GM12864 (cell line): ENCODE data around the gene C19orf67.
"Not testable (repeated sequence)": the region's sequence is repeated elsewhere in the genome, so short reads cannot be mapped to it uniquely, and the experiment has no call there.

Source experiments
- DNase-seq: peaks from one replicate; pipeline ENCODE4 v3.0.0-alpha.2; 2011; ENCODE audit warnings: low read depth
- H3K4me3 ChIP-seq: 2 replicates; pipeline ENCODE4 v1.5.1; 2011; ENCODE audit warnings: mild to moderate bottlenecking, low read depth, low read length, control low read depth
- CTCF ChIP-seq: IDR thresholded peaks from 2 replicates; pipeline ENCODE4 v1.5.1; 2011; ENCODE audit warnings: low read depth, mild to moderate bottlenecking, moderate library complexity, low read length, control low read depth, inconsistent platforms; ENCODE audit errors: missing control alignments

The C19orf67 gene

GRCh38 chr19:14051980-14052379 lies 33.6 kb downstream of the C19orf67 start:
- TF ChIP-seq CTCF, result no peak
- no peak overlapping the region for H3K4me3 ChIP-seq
- DNase-seq, result no peak

- not testable (repeated sequence) for H3K4me3 ChIP-seq, DNase-seq
Observed at GRCh38 chr19:14050961-14051360, 34.6 kb downstream of the C19orf67 start.

- no peak for TF ChIP-seq CTCF
- no peak for DNase-seq
- H3K4me3 ChIP-seq, result no peak overlapping the region
Observed at GRCh38 chr19:14050512-14050911, 35.1 kb downstream of the C19orf67 start.

- no peak for DNase-seq
- TF ChIP-seq CTCF, result peak; percentile 99
- H3K4me3 ChIP-seq, result no peak overlapping the region
Observed at GRCh38 chr19:14048443-14049153, 37.0 kb downstream of the C19orf67 start.

- DNase-seq, H3K4me3 ChIP-seq: not testable (repeated sequence)
Observed at GRCh38 chr19:14047866-14048265, 37.7 kb downstream of the C19orf67 start.

- TF ChIP-seq CTCF, result peak; percentile 72
- not testable (repeated sequence) for H3K4me3 ChIP-seq, DNase-seq
Observed at GRCh38 chr19:14042659-14043608, 42.6 kb downstream of the C19orf67 start.

GRCh38 chr19:14039181-14039580 lies 46.4 kb downstream of the C19orf67 start:
- no peak for DNase-seq
- no peak for TF ChIP-seq CTCF
- H3K4me3 ChIP-seq, result no peak overlapping the region
